GM12878 (cell line): ENCODE data around the gene TGFBR1. TPM values are rescaled to one million over a fixed set of nuclear protein-coding genes. Genes with fewer than 3 reads are reported as not detected.

Experiments used
- ATAC-seq: fragments of 200-7000 bp; cut with Tn5 transposase; 3 replicates; pipeline ENCODE4 v1.9.1; 2020; ENCODE audit warnings: mild to moderate bottlenecking, moderate library complexity
- BruUV-seq: library from RNA; stranded (reverse); fragments of 400-500 nt; replicated peaks from 2 replicates; lab custom pipeline; 2021; lab: Mats Ljungman, UMichigan
- CTCF ChIA-PET: fragments of 300-600 bp; sonication (Branson Sonifier 250); formaldehyde crosslinking; extraction: SDS; loops from one replicate; lab custom pipeline; 2021; ENCODE audit warnings: inconsistent platforms; lab: Yijun Ruan, JAX
- POLR2A ChIA-PET: fragments of 350-600 bp; formaldehyde crosslinking; extraction: SDS; loops from one replicate; lab custom pipeline; 2021; ENCODE audit warnings: inconsistent platforms; lab: Charles Lee
- RAD21 ChIA-PET: fragments of 300-600 bp; sonication (Branson Sonifier 250); formaldehyde crosslinking; loops from one replicate; lab custom pipeline; 2023; ENCODE audit warnings: antibody characterized with exemption; ENCODE audit not compliant: unreplicated experiment; lab: Charles Lee
- SMC1A ChIA-PET: fragments of 300-600 bp; sonication (Branson Sonifier 250); formaldehyde crosslinking; loops from one replicate; lab custom pipeline; 2023; ENCODE audit not compliant: unreplicated experiment, uncharacterized antibody; lab: Charles Lee
- DNase-seq: peaks from one replicate; pipeline ENCODE4 v3.0.0-alpha.2; 2011; ENCODE audit warnings: low read depth, low spot score
- FAIRE-seq: peaks from 3 replicates; lab custom pipeline; 2011; peaks lifted over from hg19 to GRCh38; lab: Jason Lieb, UNC
- H2AFZ ChIP-seq: 2 replicates; pipeline ENCODE4 v1.6.0; 2011; ENCODE audit warnings: low read depth, low read length, control low read depth; ENCODE audit not compliant: control insufficient read depth
- H3K27ac ChIP-seq: 2 replicates; pipeline ENCODE4 v1.5.1; 2011; ENCODE audit warnings: control low read depth; ENCODE audit not compliant: control insufficient read depth, insufficient read depth
- H3K27me3 ChIP-seq, 2 experiments: replicated peaks in 1 of 2; 2 replicates each; pipeline versions ENCODE4 v1.6.0 to v1.6.1; 2011; ENCODE audit warnings: low read length in 1 of 2; ENCODE audit not compliant: control insufficient read depth in 2 of 2, insufficient read depth in 2 of 2
- H3K36me3 ChIP-seq, 2 experiments: 2 replicates each; pipeline ENCODE4 v1.5.1; 2011; ENCODE audit warnings: low read length in 1 of 2; ENCODE audit not compliant: control insufficient read depth in 2 of 2, insufficient read depth in 2 of 2
- H3K4me1 ChIP-seq: 2 replicates; pipeline ENCODE4 v1.6.1; 2011; ENCODE audit warnings: mild to moderate bottlenecking, low read length, moderate library complexity, mixed read lengths; ENCODE audit not compliant: control insufficient read depth, insufficient read depth
- H3K4me2 ChIP-seq: 2 replicates; pipeline ENCODE4 v1.6.0; 2011; ENCODE audit warnings: control low read depth; ENCODE audit not compliant: control insufficient read depth, insufficient read depth
- H3K4me3 ChIP-seq: fragments of 200-600 bp; sonication (generic); 2 replicates; pipeline ENCODE4 v1.5.1; 2016
- H3K79me2 ChIP-seq: 2 replicates; pipeline ENCODE4 v1.6.0; 2011; ENCODE audit warnings: low read length; ENCODE audit not compliant: control insufficient read depth, insufficient read depth
- H3K9ac ChIP-seq: 2 replicates; pipeline ENCODE4 v1.8.0; 2011; ENCODE audit warnings: low read length, control low read depth, mixed read lengths; ENCODE audit not compliant: control insufficient read depth, insufficient read depth
- H3K9me3 ChIP-seq: replicated peaks from 3 replicates; pipeline ENCODE4 v1.5.1; 2011; ENCODE audit warnings: mild to moderate bottlenecking, low read length; ENCODE audit not compliant: control insufficient read depth, insufficient read depth
- H4K20me1 ChIP-seq: 2 replicates; pipeline ENCODE4 v1.6.0; 2011; ENCODE audit not compliant: control insufficient read depth, insufficient read depth
- ATF7 ChIP-seq: fragments of 450-650 bp; IDR thresholded peaks from 2 replicates; pipeline ENCODE4 v1.6.1; 2016; ENCODE audit warnings: low read depth, mild to moderate bottlenecking
- EED ChIP-seq: sonication (generic); IDR thresholded peaks from 2 replicates; pipeline ENCODE4 v1.6.1; 2016; ENCODE audit warnings: antibody characterized with exemption, low read depth
- IRF4 ChIP-seq: IDR thresholded peaks from 2 replicates; pipeline ENCODE4 v1.6.1; 2011; ENCODE audit warnings: low read depth, low read length
- PML ChIP-seq: IDR thresholded peaks from 2 replicates; pipeline ENCODE4 v1.6.1; 2012; ENCODE audit warnings: low read length, inconsistent platforms
- RB1 ChIP-seq: fragments of 450-650 bp; formaldehyde crosslinking; IDR thresholded peaks from 2 replicates; pipeline ENCODE4 v1.6.1; 2017; ENCODE audit warnings: mild to moderate bottlenecking, borderline replicate concordance
- RELA ChIP-seq: fragments of 450-650 bp; IDR thresholded peaks from 2 replicates; pipeline ENCODE4 v1.8.0; 2014; ENCODE audit warnings: borderline replicate concordance; ENCODE audit not compliant: partially characterized antibody
- SREBF1 ChIP-seq: IDR thresholded peaks from 2 replicates; pipeline ENCODE4 v1.6.1; 2012; ENCODE audit warnings: mild to moderate bottlenecking, low read length
- SUPT20H ChIP-seq: IDR thresholded peaks from 2 replicates; pipeline ENCODE4 v1.6.1; 2011; ENCODE audit warnings: low read depth, mild to moderate bottlenecking, low read length, moderate library complexity, borderline replicate concordance; ENCODE audit not compliant: control insufficient read depth
- WGBS: methylation state at CpG from one replicate; pipeline ENCODE4 v1.1.6; 2016; ENCODE audit warnings: low lambda C conversion rate; ENCODE audit not compliant: insufficient replicate concordance, insufficient coverage; ENCODE audit errors: missing lambda C conversion rate; 5-methylcytosine and 5-hydroxymethylcytosine counted together
- in situ Hi-C: fragments of 300-500 bp; cut with MboI; formaldehyde crosslinking; loops from 9 replicates; pipeline ENCODE4 v1.14.3; 2018; ENCODE audit warnings: mixed read lengths
- intact Hi-C: fragments of 100-400 bp; cut with micrococcal nuclease; formaldehyde crosslinking; loops from one replicate; pipeline ENCODE4 v1.14.2; 2022; ENCODE audit not compliant: unreplicated experiment
- polyA plus RNA-seq, 11 experiments: library from polyadenylated mRNA; depleted of rRNA in 4 of 11; unstranded in 6 of 11; stranded (reverse) in 5 of 11; fragments of >200 nt; fragmentation: Nextera tagmentation in 4 of 11; fragmentation: Illumina TruSeq in 1 of 11; extraction: Ambion mirVana in 4 of 11; extraction: Trizol in 1 of 11; gene quantifications; 1 replicate in 1 of 11; 2 replicates in 10 of 11; pipeline versions ENCODE4 v1.2.1 to v1.2.3, GENCODE V29; 2011 to 2016; ENCODE audit warnings: inconsistent platforms in 2 of 11, missing spikeins in 2 of 11, low read depth in 1 of 11
- total RNA-seq, 4 experiments: library from RNA; depleted of rRNA in 3 of 4; stranded (reverse); fragments of >200 nt in 3 of 4; fragmentation: Illumina TruSeq in 1 of 4; extraction: Trizol in 1 of 4; gene quantifications; 2 replicates each; pipeline versions ENCODE4 v1.2.1 to v1.2.3, GENCODE V29; 2013 to 2021
- TF ChIP-seq, protein P1 (sequence below): IDR thresholded peaks from 2 replicates; pipeline ENCODE4 v1.6.1; 2011; ENCODE audit warnings: borderline replicate concordance, low read depth, mild to moderate bottlenecking, moderate library complexity, low read length; ENCODE audit not compliant: insufficient read depth, poor library complexity, severe bottlenecking
- TF ChIP-seq, protein P2 (sequence below): IDR thresholded peaks from 2 replicates; pipeline ENCODE4 v1.6.1; 2011; ENCODE audit warnings: low read depth, mild to moderate bottlenecking, low read length, moderate library complexity, borderline replicate concordance; ENCODE audit errors: extremely low read depth
- TF ChIP-seq, protein P3 (sequence below): IDR thresholded peaks from 2 replicates; pipeline ENCODE4 v1.6.1; 2011; ENCODE audit warnings: mild to moderate bottlenecking, low read depth, low read length, moderate library complexity; ENCODE audit not compliant: insufficient replicate concordance
- TF ChIP-seq, protein P4 (sequence below): fragments of 450-650 bp; IDR thresholded peaks from 2 replicates; pipeline ENCODE4 v1.6.1; 2014; ENCODE audit warnings: mild to moderate bottlenecking
- TF ChIP-seq, protein P5 (sequence below): fragments of 450-650 bp; IDR thresholded peaks from 2 replicates; pipeline ENCODE4 v1.6.1; 2017; ENCODE audit warnings: mild to moderate bottlenecking, low read depth, inconsistent platforms; ENCODE audit not compliant: poor library complexity, severe bottlenecking
- TF ChIP-seq, protein P6 (sequence below): IDR thresholded peaks from 2 replicates; pipeline ENCODE4 v1.6.1; 2012; ENCODE audit warnings: low read depth, low read length, improper control_type of control experiment

The TGFBR1 gene
- total and polyA plus RNA-seq, 10 of the 15 experiments (the other 5 are each of a cell fraction or from before 2014, with no cell fraction given): 2.9 to 27.2 (median 16.6) TPM

DNA sequence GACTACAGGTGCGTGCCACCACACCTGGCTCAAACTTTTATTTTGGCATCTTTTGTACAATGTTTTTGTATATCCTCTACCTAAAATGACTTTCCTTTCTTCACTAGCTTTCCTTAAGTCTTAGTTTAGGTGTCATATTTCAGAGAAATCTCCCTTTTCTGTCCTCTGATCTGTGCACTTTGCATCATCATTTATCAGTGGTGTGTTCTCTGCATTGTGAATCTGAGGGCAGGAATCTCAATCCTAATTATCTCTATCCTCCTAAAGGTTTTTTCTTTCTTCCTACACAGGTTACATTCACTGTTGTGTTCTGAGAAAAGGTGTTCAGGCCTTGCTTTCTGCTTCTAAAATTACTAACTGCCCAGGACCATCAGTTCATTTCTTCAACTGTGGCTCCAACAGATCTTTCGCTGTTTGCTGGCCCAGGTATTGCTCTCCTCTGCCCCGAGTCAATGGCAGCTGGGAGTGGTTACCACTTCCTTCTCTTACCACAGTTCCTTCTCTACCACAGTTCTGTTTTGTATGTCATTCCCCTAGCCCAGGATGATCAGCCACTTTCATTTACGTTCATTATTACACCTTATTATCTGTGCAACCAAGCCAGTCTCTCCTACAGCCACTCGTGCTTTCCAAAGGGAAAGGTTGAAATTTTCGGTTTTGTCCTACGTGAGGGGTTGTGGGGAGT lies 14.0 kb downstream of the TGFBR1 start:
- ChIA-PET SMC1A (interaction anchor here (0.7 to 12.5 kb wide), 12 partner anchors 9 to 79 kb away, joined by 3 to 129 read pairs (median 6); partner anchors contain the start of gene TGFBR1), POLR2A (interaction anchor here (0.6 to 1.7 kb wide), 9 partner anchors 9 to 123 kb away, joined by 3 to 9 read pairs (median 5); partner anchors contain the start of gene TGFBR1), RAD21 (interaction anchor here (0.7 to 1.7 kb wide), 6 partner anchors 11 to 194 kb away, joined by 3 to 10 read pairs (median 4); no protein-coding TSS in a partner anchor), CTCF (interaction anchor here (1.0 to 2.8 kb wide), 9 partner anchors 10 to 120 kb away, joined by 3 to 13 read pairs (median 4); no protein-coding TSS in a partner anchor)
- intact Hi-C loops (no loop called here), in situ Hi-C loops (no loop called here)
- FAIRE-seq (peak; percentile 83), ATAC-seq (peak; percentile 95), DNase-seq (peak; percentile 76)
- Histone ChIP-seq H3K9me3 (no peaks in the 10 kb centered on the region), H3K9ac (peak overlapping the region; percentile 42), H3K4me2 (peak overlapping the region; percentile 88), H4K20me1 (no peaks in the 10 kb centered on the region), H2AFZ (peak overlapping the region; percentile 21; the same call in 1 of the 2 replicates), H3K27ac (peak overlapping the region; percentile 68), H3K36me3 (no peaks in the 10 kb centered on the region), H3K79me2 (peaks cover 24% of the 10 kb centered on the region), H3K4me1 (peaks cover 19% of the 10 kb centered on the region), H3K27me3 (no peaks in the 10 kb centered on the region), H3K4me3 (peak overlapping the region; percentile 15; the same call in 1 of the 2 replicates)
- 20% methylated on average over 7 of the region's 7 CpGs for WGBS
- BruUV-seq: TSS peak; percentile 95
- TF ChIP-seq IRF4: peak; percentile 86
- TF ChIP-seq, protein P1, sequence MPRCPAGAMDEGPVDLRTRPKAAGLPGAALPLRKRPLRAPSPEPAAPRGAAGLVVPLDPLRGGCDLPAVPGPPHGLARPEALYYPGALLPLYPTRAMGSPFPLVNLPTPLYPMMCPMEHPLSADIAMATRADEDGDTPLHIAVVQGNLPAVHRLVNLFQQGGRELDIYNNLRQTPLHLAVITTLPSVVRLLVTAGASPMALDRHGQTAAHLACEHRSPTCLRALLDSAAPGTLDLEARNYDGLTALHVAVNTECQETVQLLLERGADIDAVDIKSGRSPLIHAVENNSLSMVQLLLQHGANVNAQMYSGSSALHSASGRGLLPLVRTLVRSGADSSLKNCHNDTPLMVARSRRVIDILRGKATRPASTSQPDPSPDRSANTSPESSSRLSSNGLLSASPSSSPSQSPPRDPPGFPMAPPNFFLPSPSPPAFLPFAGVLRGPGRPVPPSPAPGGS: no peak
- TF ChIP-seq, protein P2, sequence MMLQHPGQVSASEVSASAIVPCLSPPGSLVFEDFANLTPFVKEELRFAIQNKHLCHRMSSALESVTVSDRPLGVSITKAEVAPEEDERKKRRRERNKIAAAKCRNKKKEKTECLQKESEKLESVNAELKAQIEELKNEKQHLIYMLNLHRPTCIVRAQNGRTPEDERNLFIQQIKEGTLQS: no peak
- no peak for TF ChIP-seq RB1
- TF ChIP-seq, protein P3, sequence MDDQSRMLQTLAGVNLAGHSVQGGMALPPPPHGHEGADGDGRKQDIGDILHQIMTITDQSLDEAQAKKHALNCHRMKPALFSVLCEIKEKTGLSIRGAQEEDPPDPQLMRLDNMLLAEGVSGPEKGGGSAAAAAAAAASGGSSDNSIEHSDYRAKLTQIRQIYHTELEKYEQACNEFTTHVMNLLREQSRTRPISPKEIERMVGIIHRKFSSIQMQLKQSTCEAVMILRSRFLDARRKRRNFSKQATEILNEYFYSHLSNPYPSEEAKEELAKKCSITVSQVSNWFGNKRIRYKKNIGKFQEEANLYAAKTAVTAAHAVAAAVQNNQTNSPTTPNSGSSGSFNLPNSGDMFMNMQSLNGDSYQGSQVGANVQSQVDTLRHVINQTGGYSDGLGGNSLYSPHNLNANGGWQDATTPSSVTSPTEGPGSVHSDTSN: no peak
- no peak for TF ChIP-seq PML
- TF ChIP-seq, protein P4, sequence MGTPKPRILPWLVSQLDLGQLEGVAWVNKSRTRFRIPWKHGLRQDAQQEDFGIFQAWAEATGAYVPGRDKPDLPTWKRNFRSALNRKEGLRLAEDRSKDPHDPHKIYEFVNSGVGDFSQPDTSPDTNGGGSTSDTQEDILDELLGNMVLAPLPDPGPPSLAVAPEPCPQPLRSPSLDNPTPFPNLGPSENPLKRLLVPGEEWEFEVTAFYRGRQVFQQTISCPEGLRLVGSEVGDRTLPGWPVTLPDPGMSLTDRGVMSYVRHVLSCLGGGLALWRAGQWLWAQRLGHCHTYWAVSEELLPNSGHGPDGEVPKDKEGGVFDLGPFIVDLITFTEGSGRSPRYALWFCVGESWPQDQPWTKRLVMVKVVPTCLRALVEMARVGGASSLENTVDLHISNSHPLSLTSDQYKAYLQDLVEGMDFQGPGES: no peak
- TF ChIP-seq, protein P5, sequence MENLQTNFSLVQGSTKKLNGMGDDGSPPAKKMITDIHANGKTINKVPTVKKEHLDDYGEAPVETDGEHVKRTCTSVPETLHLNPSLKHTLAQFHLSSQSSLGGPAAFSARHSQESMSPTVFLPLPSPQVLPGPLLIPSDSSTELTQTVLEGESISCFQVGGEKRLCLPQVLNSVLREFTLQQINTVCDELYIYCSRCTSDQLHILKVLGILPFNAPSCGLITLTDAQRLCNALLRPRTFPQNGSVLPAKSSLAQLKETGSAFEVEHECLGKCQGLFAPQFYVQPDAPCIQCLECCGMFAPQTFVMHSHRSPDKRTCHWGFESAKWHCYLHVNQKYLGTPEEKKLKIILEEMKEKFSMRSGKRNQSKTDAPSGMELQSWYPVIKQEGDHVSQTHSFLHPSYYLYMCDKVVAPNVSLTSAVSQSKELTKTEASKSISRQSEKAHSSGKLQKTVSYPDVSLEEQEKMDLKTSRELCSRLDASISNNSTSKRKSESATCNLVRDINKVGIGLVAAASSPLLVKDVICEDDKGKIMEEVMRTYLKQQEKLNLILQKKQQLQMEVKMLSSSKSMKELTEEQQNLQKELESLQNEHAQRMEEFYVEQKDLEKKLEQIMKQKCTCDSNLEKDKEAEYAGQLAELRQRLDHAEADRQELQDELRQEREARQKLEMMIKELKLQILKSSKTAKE: peak; percentile 49
- TF ChIP-seq SUPT20H: no peak
- TF ChIP-seq RELA: no peak
- TF ChIP-seq, protein P6, sequence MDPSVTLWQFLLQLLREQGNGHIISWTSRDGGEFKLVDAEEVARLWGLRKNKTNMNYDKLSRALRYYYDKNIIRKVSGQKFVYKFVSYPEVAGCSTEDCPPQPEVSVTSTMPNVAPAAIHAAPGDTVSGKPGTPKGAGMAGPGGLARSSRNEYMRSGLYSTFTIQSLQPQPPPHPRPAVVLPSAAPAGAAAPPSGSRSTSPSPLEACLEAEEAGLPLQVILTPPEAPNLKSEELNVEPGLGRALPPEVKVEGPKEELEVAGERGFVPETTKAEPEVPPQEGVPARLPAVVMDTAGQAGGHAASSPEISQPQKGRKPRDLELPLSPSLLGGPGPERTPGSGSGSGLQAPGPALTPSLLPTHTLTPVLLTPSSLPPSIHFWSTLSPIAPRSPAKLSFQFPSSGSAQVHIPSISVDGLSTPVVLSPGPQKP: no peak
- TF ChIP-seq ATF7: peak; percentile 86
- no peak for TF ChIP-seq SREBF1
- peak; percentile 97 for TF ChIP-seq EED
